RWPE1 (cell line): ENCODE results near the gene NHERF1.

Experiments used
- CTCF ChIA-PET: fragments of 350-600 bp; sonication (Branson Sonifier 250); formaldehyde crosslinking; extraction: SDS; loops from one replicate; lab custom pipeline; 2021; lab: Yijun Ruan, JAX
- POLR2A ChIA-PET: fragments of 400-600 bp; formaldehyde crosslinking; extraction: SDS; loops from one replicate; lab custom pipeline; 2020; ENCODE audit warnings: antibody characterized with exemption; ENCODE audit not compliant: low non-redundant PET; lab: Yijun Ruan, JAX
- DNase-seq: peaks from one replicate; pipeline ENCODE4 v3.0.0; 2012; ENCODE audit warnings: low spot score
- H3K27ac ChIP-seq: fragments of 450-650 bp; 2 replicates; pipeline ENCODE4 v1.5.1; 2017
- CTCF ChIP-seq: fragments of 450-650 bp; conservative IDR thresholded peaks from 2 replicates; pipeline ENCODE4 v1.5.1; 2017; ENCODE audit warnings: low read depth, mild to moderate bottlenecking

NHERF1 gene

GRCh38 chr17:74740641-74741387 is 7.6 kb upstream of the NHERF1 start:
- ChIA-PET POLR2A (no interaction called here), CTCF (interaction anchor here (0.6 to 2.2 kb wide), 4 partner anchors 39 to 267 kb away, joined by 3 to 12 read pairs (median 4); no protein-coding TSS in a partner anchor)
- no peak for DNase-seq
- TF ChIP-seq CTCF: no peak
- no peak overlapping the region for H3K27ac ChIP-seq

- no peak for TF ChIP-seq CTCF
- H3K27ac ChIP-seq: no peak overlapping the region
- ChIA-PET POLR2A (interaction anchor here (0.7 to 0.8 kb wide), 2 partner anchors 28 to 29 kb away, joined by 4 to 5 read pairs; no protein-coding TSS in a partner anchor), CTCF (interaction anchor here (0.6 to 2.2 kb wide), 6 partner anchors 29 to 394 kb away, joined by 3 to 12 read pairs (median 4); no protein-coding TSS in a partner anchor)
- no peak for DNase-seq
Measured at GRCh38 chr17:74742153-74742515, 6.3 kb upstream of the NHERF1 start.

GRCh38 chr17:74742978-74743545 is 5.4 kb upstream of the NHERF1 start:
- no peak for TF ChIP-seq CTCF
- no peak for DNase-seq
- POLR2A ChIA-PET: interaction anchor here (0.7 to 0.8 kb wide), 2 partner anchors 27 to 28 kb away, joined by 4 to 5 read pairs; no protein-coding TSS in a partner anchor
- CTCF ChIA-PET: interaction anchor here (0.6 to 1.7 kb wide), 3 partner anchors 28 to 222 kb away, joined by 3 to 4 read pairs (median 3); no protein-coding TSS in a partner anchor
- H3K27ac ChIP-seq: no peak overlapping the region

- ChIA-PET CTCF (interaction anchor here (0.5 to 4.0 kb wide), 2 partner anchors 27 to 313 kb away, joined by 3 to 42 read pairs; no protein-coding TSS in a partner anchor), POLR2A (no interaction called here)
- TF ChIP-seq CTCF: no peak
- no peak for DNase-seq
- no peak overlapping the region for H3K27ac ChIP-seq
Measured at GRCh38 chr17:74743755-74744154, 4.7 kb upstream of the NHERF1 start.

GRCh38 chr17:74744349-74744713 is 4.1 kb upstream of the NHERF1 start:
- TF ChIP-seq CTCF: no peak

More at GRCh38 chr17:74744349-74744713, 4.1 kb upstream of the NHERF1 start:
- POLR2A ChIA-PET: interaction anchor here (1.0 kb wide), 1 partner anchor 25 kb away, joined by 3 read pairs; no protein-coding TSS in a partner anchor
- no peak overlapping the region for H3K27ac ChIP-seq
- DNase-seq: no peak
- CTCF ChIA-PET: interaction anchor here (0.5 to 4.0 kb wide), 9 partner anchors 8 to 313 kb away, joined by 3 to 42 read pairs (median 4); no protein-coding TSS in a partner anchor
